Measurements from ENCODE around the gene TMEM74B. TPM values are rescaled to one million over a fixed set of nuclear protein-coding genes. Genes with fewer than 3 reads are reported as not detected.

TMEM74B gene
- total RNA-seq, 1 donor from 2014 or later = 15.6 TPM

DNA sequence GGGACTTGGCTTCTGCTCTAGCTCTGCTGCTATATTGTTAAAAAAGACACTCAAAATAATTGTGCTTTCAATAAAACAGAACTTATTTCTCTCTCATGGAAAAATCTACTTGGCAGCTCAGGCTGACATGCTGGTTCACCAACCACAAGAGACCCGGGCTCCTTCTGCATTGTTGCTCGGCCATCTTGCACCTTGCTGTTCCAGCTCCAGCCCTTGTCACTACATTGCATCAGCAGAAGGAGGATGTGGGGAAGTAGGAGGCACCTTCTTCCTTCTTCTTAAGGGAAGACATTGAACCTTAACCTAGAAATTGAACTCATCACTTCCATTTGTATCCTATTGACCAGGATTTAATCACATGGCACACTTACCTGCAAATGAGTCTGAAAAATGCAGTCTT is 11.9 kb upstream of the TMEM74B start:
- Mint-ChIP-seq H3K4me3 (ENCODE audit: low read depth) (no peak overlapping the region), H3K36me3 (ENCODE audit: insufficient read depth) (no peaks in the 10 kb centered on the region), H3K4me1 (ENCODE audit: low read depth) (no peaks in the 10 kb centered on the region), H3K27me3 (peaks cover 9% of the 10 kb centered on the region), H3K9me3 (ENCODE audit: low read depth) (no peaks in the 10 kb centered on the region), H3K27ac (no peak overlapping the region)
- DNase-seq (ENCODE audit: low spot score, unreplicated experiment) = no peak
- TF ChIP-seq, protein P1, sequence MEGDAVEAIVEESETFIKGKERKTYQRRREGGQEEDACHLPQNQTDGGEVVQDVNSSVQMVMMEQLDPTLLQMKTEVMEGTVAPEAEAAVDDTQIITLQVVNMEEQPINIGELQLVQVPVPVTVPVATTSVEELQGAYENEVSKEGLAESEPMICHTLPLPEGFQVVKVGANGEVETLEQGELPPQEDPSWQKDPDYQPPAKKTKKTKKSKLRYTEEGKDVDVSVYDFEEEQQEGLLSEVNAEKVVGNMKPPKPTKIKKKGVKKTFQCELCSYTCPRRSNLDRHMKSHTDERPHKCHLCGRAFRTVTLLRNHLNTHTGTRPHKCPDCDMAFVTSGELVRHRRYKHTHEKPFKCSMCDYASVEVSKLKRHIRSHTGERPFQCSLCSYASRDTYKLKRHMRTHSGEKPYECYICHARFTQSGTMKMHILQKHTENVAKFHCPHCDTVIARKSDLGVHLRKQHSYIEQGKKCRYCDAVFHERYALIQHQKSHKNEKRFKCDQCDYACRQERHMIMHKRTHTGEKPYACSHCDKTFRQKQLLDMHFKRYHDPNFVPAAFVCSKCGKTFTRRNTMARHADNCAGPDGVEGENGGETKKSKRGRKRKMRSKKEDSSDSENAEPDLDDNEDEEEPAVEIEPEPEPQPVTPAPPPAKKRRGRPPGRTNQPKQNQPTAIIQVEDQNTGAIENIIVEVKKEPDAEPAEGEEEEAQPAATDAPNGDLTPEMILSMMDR (IDR thresholded peaks at IDR 0.05; ENCODE audit: unreplicated experiment) = no peak

DNA sequence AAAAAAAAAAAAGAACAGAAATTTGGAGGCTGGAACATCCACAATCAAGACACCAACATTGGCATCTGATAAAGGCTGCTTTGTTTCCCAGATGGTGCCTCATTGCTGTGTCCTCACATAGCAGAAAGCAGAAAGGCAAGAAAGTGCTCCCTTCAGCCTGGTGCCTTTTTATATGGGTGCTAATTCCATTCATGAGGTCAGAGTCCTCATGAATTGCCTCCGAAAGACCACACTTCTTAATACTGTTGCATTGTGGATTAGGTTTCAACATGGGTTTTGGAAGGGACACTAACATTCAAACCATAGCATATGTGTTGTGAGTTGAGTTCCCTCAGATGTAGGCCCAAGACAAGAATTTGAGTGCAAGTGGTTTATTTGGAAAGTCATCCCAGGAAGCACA is 10.4 kb upstream of the TMEM74B start:
- Mint-ChIP-seq H3K4me1 (ENCODE audit: low read depth) (no peaks in the 10 kb centered on the region), H3K9me3 (ENCODE audit: low read depth) (no peaks in the 10 kb centered on the region), H3K4me3 (ENCODE audit: low read depth) (no peak overlapping the region), H3K27ac (no peak overlapping the region), H3K27me3 (peaks cover 8% of the 10 kb centered on the region), H3K36me3 (ENCODE audit: insufficient read depth) (no peaks in the 10 kb centered on the region)
- TF ChIP-seq, protein P1 (IDR thresholded peaks at IDR 0.05; ENCODE audit: unreplicated experiment) = no peak
- DNase-seq (ENCODE audit: low spot score, unreplicated experiment) = no peak

- Mint-ChIP-seq H3K4me3 (ENCODE audit: low read depth) (no peak overlapping the region), H3K9me3 (ENCODE audit: low read depth) (no peaks in the 10 kb centered on the region), H3K27ac (no peak overlapping the region), H3K27me3 (peaks cover 5% of the 10 kb centered on the region), H3K36me3 (ENCODE audit: insufficient read depth) (no peaks in the 10 kb centered on the region), H3K4me1 (ENCODE audit: low read depth) (no peaks in the 10 kb centered on the region)
- TF ChIP-seq, protein P1 (IDR thresholded peaks at IDR 0.05; ENCODE audit: unreplicated experiment) = no peak
- DNase-seq (ENCODE audit: low spot score, unreplicated experiment) = no peak
These were observed 6.5 kb upstream of the TMEM74B start for GRCh38 chr20:1191299-1191698.

DNA sequence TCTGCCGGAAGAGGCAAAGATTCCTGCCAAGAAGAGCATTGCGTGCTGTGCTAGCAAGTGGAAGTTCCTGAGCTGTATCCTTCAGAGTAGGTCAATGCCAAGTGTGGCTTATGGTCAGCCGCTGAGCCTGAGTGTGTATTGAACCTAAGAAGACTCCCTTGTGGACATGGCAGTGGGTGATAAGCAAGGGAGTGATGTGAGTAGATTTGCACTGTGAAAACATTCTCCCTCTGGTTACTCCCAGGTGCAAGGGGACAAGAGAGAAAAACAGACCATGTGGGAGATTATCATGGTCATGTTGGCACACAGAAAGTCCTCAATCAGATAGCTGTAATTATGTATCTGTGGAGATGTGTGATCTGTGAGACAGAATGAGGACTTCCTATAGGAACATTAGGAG is 6.1 kb upstream of the TMEM74B start:
- no peaks in the 10 kb centered on the region for H3K9me3 Mint-ChIP-seq (ENCODE audit: low read depth)
- peaks cover 4% of the 10 kb centered on the region for H3K4me1 Mint-ChIP-seq (ENCODE audit: low read depth)
- H3K36me3 Mint-ChIP-seq (ENCODE audit: insufficient read depth) = no peaks in the 10 kb centered on the region
- DNase-seq (ENCODE audit: low spot score, unreplicated experiment) = no peak
- H3K4me3 Mint-ChIP-seq (ENCODE audit: low read depth) = no peak overlapping the region
- TF ChIP-seq, protein P1 (IDR thresholded peaks at IDR 0.05; ENCODE audit: unreplicated experiment) = no peak
- H3K27me3 Mint-ChIP-seq = peaks cover 5% of the 10 kb centered on the region
- H3K27ac Mint-ChIP-seq = no peak overlapping the region

GRCh38 chr20:1189827-1190226 is 5.0 kb upstream of the TMEM74B start:
- Mint-ChIP-seq H3K4me3 (ENCODE audit: low read depth) (no peak overlapping the region), H3K36me3 (ENCODE audit: insufficient read depth) (no peaks in the 10 kb centered on the region), H3K27me3 (peaks cover 5% of the 10 kb centered on the region), H3K27ac (no peak overlapping the region), H3K4me1 (ENCODE audit: low read depth) (peaks cover 5% of the 10 kb centered on the region), H3K9me3 (ENCODE audit: low read depth) (no peaks in the 10 kb centered on the region)
- TF ChIP-seq, protein P1 (IDR thresholded peaks at IDR 0.05; ENCODE audit: unreplicated experiment) = no peak
- DNase-seq (ENCODE audit: low spot score, unreplicated experiment) = no peak
